Activated T-cell treated with anti-CD3 and anti-CD28 coated beads for 4 hours (primary cell): ENCODE results near the gene TIPIN.
"Not testable (repeated sequence)": the region's sequence is repeated elsewhere in the genome, so short reads cannot be mapped to it uniquely, and the experiment has no call there.

Experiments used
- DNase-seq: peaks from one replicate; pipeline ENCODE4 v3.0.0-alpha.2; 2020

Gene TIPIN

DNA sequence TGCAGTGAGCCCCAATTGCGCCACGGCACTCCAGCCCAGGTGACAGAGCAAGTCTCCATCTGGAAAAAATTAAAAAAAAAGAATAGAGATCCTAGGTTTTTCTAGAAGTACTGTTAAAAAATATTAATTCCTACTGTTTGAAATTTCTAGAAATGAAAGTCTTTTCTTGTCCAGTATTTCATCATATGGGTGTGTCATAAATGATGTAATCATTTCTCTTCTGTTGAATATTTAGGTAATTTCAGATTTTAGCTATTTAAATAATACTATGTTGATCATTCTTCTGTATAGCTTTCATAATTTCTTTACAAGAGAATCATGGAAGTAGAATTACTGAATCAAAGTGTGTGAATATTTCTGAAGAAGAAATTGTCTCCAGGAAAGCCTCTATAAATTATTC, 24.9 kb upstream of the TIPIN start:
- DNase-seq = not testable (repeated sequence)

DNA sequence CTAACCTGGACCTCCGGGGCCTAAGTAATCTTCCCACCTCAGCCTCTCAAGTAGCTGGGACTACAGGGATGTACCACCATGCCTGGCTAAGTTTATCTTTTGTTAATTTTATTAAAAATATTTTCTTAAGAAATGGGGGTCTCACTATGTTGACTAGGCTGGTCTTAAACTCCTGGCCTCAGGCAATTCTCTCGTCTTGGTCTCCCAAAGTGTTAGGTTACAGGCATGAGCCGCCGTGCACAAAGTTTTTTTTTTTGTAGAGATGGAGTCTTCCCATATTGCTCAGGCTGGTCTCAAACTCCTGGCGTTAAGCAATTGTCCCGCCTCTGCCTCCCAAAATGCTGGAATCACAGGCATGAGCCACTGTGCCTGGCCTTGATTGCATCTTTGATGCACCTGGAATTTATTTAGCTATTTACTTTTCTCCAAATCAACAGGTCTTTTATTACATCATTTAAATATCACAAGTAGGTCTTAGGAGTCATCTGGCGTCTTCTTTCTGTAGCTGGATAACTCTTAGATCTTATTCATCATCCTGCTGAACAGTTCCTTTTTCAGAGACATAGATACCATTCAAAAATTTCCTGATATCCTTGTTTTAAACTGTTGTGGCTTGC, 22.4 kb upstream of the TIPIN start:
- DNase-seq = no peak

DNA sequence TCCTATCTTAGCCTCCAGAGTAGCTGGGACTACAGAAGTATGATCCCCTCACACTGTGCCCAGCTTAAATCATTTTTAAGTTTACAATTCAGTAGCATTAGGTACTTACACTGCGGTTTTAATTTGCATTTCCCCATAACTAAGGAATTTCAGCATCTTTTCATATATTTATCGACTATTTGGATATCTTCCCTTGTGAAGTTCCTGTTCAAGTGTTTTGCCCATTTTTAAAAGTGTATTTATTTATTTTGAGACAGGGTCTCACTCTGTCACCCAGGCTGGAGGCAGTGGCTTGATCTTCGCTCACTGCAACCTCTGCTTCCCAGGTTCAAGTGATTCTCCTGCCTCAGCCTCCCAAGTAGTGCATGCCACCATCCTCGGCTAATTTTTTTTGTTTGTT, 17.7 kb upstream of the TIPIN start:
- DNase-seq = no peak

DNA sequence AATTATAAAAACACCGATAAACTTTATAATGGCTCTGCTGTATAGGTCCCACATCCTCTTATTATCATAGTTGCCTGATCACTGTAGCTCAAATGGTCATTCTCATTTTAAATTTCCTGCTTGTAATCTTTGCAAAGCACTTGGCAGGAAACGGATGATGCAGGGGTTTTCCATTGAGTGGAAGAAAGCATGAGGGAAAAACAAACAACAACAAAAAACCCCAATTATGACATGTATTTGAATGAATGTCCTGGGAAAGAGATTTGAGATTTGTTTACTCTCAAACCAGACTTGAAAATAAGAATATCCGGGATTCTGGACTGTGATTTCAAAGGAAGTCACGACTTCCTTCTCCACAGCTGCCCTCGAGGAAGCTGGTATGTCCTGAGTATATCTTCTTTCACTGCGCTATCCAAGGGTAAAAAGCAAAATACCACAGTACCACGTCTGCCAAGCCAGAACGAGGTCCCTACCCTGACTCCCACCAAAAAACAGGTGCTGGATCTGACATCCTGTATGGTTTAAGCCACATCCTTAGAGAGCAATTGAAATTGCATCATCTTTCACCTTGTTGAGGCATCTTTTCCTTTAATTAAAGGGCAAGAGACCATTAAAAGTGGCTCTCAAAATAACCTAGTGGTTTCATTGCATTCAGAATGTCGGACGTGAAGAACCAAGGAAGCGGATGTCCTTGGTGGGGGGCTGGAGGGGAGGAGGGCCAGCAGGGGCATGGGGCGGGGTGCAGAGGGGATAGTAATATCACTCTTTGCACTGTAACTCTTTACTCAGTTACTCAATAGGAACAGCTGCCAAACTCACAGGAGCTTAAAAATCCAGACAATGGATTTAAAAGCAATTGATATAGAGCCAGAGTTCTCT, 13.5 kb upstream of the TIPIN start:
- no peak for DNase-seq

DNA sequence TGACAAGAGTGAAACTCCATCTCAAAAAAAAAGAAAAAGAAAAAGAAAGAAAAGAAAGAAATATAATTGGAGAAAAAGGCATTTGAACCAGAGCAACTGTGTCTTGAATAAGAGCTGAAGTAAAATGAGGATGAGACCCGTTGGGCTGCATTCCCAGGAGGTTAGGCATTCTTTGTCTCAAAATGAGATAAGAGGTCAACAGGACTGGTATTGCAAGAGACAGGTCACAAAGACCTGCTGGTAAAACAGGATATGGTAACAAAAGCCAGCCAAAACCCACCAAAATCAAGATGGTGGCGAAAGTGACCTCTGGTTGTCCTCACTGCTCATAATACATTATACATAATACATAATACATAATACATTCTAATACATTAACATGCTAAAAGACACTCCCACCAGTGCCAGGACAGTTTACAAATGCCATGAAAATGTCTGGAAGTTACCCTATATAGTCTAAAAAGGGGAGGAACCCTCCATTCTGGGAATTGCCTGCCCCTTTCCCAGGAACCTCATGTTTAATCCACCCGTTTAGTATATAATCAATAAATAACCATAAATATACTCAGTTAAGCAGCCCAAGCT, 8.6 kb upstream of the TIPIN start:
- DNase-seq = no peak

DNA sequence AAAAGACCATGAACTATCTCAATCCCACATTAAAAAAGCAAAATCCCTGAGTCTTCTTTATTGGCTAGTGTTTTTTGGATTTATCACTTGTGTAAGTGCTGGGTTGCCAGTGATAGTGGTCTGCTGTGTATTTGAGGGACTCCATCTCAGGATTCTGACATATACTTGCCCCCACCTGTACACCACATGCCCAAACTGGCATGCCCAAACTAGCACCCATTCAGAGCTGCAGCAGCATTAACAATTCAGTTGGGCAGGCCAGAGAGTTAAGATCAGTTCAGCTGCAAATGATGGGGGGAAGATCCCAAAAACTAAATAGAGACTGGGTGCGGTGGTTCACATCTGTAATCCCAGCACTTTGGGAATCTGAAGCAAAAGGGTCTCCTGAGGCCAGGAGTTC, 6.3 kb upstream of the TIPIN start:
- DNase-seq = no peak

DNA sequence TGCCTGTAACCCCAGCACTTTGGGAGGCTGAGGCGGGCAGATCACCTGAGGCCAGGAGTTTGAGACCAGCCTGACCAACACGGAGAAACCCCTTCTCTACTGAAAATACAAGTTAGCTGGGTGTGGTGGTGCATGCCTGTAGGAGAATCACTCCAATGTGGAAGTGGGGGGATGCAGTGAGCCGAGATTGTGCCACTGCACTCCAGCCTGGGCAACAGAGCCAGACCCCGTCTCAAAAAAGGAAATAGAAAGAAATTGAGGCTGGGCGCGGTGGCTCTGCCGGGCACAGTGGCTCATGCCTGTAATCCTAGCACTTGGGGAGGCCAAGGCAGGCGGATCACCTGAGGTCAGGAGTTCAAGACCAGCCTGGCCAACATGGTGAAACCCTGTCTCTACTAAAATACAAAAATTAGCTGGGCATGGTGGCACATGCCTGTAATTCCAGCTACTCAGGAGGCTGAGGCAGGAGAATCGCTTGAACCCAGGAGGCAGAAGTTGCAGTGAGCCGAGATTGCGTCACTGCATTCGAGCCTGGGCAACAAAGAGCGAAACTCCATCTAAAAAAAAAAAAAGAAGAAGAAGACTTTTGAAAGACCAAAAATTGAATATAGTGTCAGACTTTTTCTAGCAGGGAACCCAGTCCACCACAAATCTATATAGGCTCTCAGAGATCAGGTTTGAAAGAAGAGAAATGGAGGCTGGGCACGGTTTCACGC, 5.4 kb upstream of the TIPIN start:
- DNase-seq = not testable (repeated sequence)

DNA sequence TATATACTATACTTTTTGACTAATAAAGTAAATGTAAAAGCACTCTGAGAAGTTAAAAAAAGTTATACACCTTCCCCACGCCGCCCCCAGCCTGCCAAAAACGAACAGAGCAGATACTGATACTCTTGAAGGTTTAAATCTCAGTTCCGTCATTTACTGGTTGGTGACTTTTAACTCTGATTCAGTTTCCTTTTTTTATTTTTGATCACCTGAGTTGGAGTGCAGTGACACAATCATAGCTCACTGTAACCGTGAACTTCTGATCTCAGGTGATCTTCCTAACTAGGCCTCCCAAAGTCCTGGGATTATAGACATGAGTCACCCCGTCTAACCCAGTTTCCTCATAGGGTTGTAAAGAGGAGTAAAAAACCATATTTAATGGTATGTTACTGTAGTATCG, 3.3 kb upstream of the TIPIN start:
- DNase-seq = no peak

DNA sequence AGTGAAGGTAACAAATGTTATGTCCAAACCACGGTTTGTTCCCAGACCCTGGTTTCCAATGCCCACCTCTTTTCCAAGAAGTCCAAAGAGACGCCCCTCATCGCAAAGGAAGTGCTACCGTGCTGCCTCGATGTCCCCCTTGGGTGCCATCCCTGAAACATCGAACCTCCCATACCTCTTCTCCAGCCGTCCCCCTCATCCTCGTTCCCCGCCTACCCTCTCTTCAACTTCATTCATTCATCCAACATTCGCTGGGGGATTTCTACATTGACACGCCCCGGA, 467 bp downstream of the TIPIN start:
- DNase-seq = no peak

DNA sequence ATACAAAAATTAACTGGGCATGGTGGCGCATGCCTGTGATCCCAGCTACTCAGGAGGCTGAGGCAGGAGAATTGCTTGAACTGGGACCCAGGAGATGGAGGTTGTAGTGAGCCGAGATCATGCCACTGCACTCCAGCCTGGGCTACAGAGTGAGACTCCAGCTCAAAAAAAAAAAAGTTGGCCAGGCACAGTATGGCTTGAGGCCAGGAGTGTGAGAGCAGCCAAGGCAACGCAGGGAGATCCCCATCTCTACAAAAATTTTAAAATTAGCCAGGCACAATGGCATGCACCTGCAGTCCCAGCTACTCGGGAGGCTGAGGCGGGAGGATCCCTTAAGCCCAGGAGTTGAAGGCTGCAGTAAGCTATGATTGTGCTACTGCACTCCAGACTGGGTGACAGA, 8.0 kb downstream of the TIPIN start:
- DNase-seq = not testable (repeated sequence)

DNA sequence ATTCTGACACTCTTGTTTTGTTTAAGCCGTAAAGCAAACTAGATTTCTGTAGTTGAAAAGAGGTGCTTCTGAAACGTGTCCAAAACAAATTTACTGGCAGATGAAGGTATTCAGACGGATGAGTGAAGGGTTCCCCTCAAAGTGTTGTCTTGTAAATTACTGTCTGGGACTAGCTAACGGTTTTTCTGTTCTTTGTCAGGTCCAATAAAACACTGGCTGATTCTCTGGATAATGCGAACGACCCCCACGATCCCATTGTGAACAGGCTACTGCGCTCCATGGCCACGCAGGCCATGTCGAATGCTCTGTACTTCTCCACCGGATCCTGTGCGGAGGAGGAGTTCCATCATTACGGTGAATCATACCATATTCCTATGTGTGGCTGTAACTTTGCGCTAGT, 27.7 kb downstream of the TIPIN start:
- DNase-seq = no peak

DNA sequence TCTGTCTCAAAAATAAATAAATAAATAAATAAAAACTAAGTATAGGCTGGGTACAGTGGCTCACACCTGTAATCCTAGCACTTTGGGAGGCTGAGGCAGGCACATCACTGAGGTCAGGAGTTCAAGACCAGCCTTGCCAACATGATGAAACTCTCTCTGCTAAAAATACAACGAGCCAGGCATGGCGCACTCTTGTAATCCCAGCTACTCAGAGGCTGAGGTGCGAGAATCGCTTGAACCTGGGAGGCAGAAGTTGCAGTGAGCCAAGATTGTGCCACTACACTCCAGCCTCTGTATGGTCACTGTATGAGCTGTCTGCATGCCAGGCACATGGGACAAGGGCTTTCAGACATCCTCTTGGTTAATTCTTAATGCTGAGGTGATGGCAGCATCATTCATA, 28.7 kb downstream of the TIPIN start:
- DNase-seq = no peak

DNA sequence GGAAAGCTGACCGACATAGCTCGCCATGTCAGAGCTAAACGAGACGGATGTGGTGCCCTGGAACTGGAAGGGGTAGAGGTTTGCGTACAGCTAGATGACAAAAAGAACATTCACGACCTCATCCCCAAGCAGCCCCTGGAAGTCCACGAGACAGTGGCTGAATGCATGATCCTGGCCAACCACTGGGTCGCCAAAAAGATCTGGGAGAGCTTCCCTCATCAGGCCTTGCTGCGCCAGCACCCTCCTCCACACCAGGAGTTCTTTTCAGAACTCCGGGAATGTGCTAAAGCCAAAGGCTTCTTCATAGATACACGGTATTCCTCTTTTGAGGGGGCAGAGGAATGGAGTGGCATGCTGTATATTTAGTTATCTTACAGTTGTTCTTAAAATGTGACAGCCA, 30.4 kb downstream of the TIPIN start:
- DNase-seq = no peak

DNA sequence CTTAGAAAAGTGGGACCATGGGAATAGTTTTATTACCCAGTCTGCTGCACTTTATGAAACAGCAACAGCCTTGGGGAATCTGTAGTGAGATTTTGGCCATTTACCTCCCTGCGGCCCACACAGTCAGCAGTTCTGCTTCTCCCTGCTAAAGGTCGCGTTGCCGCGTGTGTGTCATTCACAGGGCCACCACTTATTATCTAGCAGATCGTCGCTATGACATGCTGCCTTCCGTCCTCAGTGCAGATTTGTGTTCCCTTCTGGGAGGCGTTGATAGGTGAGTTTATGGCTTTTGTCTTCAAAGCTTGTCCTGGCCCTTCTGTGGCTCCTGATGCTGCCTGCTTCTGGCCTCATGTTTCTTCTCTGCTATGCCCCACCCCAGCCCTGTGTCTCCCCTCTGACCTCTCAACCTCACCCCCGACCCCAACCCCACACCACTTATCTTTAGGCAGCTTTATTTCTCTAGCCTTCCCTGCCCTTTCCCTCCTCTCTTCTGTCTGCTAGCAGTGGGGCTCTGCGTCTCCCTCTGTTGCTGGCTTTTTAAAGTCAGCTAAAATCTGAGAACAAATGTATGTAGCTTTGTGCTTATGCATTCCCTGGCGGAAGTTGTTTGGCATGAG, 33.1 kb downstream of the TIPIN start:
- DNase-seq = no peak

DNA sequence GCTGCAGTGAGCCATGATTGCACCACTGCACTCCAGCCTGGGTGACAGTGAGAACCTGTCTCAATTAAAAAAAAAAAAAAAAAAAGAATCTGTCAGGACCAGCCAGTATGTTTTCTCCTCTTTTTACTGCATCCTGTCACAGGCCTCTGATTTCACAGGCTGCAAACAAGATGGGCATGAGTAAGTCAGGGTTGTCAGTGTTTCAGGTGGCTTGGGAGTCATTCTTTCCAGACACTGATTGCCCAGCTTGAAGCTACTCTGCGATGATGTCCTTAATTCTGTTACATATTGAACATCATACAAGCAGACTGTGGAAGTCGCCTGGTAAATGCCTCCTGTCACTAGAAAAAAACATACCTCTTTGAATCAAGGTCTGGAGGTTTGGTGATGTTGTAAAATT, 44.3 kb downstream of the TIPIN start:
- DNase-seq = no peak

DNA sequence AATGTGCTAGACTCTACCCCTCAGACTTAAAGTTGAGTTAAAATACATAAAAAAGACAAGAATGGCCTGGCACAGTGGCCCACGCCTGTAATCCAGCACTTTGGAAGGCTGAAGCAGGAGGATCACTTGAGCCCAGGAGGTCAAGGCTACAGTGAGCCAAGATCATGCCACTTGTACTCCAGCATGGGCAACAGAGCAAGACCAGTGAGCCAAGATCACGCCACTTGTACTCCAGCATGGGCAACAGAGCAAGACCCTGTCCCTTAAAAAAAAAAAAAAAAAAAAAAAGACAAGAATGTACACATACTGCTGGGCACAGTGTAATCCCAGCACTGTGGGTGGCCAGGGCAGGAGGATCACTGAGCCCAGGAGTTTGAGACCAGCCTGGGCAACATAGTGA, 45.7 kb downstream of the TIPIN start:
- no peak for DNase-seq

DNA sequence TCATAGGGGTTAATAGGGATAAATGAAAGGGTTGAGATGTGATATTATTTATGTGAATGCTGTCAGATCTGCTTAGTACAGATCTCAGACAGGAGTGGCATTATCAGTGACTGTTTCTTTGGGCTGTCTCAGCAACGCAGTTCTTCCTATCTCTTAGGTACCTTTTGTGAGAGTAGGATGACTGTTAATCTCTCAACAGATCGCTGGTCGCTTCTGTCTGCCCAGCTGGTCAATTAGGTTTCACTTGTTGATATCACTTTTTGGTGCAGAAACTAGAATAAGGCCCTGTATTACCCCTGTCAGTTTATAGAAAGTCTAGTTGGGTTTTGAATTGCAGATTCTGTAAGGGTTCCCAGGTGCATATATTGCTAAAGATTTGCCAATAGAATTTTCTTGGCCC, 46.7 kb downstream of the TIPIN start:
- DNase-seq = no peak

DNA sequence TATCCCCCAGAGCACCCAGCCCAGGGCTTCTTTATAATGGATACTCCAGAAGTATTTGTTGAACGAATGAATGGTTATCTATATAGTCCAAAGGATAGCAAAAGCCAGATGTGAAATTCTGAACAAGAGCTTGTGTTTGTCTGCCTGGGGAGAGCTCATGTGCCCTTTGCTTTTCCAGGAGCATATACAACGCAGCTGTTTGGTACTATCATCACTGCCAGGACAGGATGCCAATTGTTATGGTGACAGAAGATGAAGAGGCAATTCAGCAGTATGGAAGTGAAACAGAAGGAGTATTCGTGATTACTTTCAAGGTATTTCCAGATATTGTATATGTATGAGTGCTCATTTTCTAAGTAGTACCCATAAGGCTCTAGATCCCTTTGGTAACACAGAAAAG, 48.0 kb downstream of the TIPIN start:
- DNase-seq = no peak

DNA sequence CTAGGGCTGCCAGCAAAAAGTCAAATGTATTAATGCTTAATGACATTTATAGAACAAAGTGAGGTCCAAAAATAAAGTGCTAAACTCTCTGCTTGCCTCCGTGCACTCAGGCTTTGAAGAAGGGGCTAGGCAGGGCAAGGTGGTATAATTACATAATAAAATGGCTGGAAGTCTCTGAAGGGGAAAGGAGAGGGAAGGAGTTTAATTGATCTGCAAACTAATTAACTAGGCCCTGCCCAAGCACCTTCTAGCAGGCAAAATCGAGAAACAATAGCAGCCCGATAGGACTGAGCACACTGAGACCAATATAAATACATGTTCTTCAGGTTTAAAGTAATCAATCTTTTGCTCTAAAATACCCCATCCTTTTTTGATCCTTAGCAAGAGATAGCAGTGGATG, 50.1 kb downstream of the TIPIN start:
- DNase-seq = no peak

DNA sequence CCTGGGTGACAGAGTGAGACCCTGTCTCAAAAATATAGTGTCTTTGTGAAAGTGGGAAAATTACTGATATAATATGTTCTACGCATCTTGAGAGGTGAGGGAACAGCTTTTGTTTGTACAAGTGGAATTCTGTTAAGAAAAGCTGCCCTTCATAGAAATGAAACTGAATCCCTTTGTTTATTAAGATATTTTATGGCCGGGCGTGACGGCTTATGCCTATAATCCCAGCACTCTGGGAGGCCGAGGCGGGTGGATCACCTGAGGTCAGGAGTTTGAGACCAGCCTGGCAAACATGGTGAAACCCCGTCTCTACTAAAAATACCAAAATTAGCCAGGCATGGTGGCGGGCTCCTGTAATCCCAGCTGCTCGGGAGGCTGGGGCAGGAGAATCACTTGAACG, 52.1 kb downstream of the TIPIN start:
- DNase-seq = not testable (repeated sequence)

DNA sequence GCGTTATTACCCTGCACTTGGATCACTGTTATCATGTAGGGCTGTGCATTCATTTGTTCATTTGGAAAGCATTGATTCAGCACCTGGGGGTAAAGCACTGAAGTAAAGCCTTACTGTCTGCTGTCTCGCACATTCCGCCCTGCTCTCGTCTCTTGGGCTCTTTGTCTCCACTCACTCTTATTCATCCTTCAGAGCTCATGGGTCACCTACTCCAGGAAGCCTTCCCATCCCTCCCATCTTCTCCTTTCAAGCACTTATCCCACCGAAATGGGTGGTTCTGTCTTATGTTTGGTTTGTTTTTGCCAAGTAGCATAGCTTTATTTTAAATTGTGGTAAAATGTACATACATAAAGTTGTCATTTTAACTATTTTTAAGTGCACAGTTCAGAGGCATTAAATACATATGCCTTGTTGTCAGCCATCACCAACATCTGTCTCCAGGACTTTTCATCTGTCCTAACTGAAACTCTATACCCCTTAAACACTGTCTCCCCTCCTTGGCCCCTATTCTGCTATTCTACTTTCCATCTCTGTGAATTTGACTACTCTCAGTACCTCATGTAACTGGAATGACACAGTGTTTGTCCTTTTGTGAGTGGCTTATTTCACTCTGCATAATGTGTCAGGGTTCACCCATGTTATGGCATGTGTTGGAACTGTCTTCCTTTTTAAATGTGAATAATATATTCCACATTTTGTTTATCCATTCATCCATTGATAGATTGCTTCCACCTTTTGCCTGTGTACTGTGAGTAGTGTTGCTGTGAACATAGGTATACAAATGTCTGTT, 53.8 kb downstream of the TIPIN start:
- no peak for DNase-seq

DNA sequence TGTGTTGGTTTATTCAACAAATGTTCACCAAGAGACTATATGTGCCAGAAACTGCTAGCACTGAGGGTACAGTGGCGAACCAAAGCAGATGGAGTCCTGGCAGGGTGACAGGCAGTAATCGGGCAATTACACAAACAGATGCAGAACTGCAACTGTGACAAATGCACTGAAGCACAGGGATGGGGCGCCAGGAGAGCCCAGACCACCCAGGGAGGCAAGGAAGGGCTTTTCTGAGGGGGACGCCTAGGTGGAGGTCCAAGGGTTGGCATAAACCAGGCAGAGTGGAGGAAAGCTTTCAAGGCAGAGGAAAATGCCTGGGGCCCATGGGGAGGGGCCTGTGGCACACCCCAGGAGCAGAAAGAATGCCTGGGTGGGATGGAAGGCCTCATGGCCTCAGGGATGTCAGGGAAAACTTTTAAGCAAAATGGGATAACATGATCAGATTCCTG, 57.7 kb downstream of the TIPIN start:
- no peak for DNase-seq

DNA sequence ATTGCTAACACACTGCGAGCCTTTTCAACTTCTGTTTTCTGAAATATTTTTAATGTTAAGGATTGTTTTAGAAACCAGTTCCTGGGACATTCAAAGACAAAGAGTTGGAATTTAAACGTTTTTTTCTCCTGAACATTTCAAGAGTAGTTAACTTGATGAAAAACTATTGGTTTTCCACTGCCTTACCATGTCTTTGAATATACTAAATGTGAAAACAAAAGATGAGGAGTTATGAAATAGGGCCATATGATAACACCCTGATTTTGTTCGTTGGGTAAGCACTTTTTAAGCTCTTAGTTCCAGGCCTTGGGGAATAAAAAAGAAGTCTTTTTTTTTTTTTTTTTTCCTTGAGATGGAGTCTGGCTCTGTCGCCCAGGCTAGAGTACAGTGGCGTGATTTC, 60.3 kb downstream of the TIPIN start:
- DNase-seq = no peak
